Measurements from ENCODE around the gene TSC2.
"Not testable (repeated sequence)": the region's sequence is repeated elsewhere in the genome, so short reads cannot be mapped to it uniquely, and the experiment has no call there.

TSC2 gene

GRCh38 chr16:2087748-2088631 is 40.2 kb downstream of the TSC2 start:
- DNase-seq = no peak

- DNase-seq = no peak
These were observed 41.1 kb downstream of the TSC2 start for GRCh38 chr16:2088759-2089358.

GRCh38 chr16:2089706-2090480 is 42.1 kb downstream of the TSC2 start:
- DNase-seq = no peak

GRCh38 chr16:2090481-2090776 is 42.6 kb downstream of the TSC2 start:
- no peak for DNase-seq

GRCh38 chr16:2090777-2091546 is 43.2 kb downstream of the TSC2 start:
- peak; percentile 37 for DNase-seq

- no peak for DNase-seq
These were observed 43.9 kb downstream of the TSC2 start for GRCh38 chr16:2091547-2092255.

- no peak for DNase-seq
These were observed 44.5 kb downstream of the TSC2 start for GRCh38 chr16:2092256-2092620.

- DNase-seq = no peak
These were observed 45.1 kb downstream of the TSC2 start for GRCh38 chr16:2092866-2093265.

GRCh38 chr16:2093793-2094192 is 46.0 kb downstream of the TSC2 start:
- DNase-seq = no peak

GRCh38 chr16:2095315-2095853 is 47.6 kb downstream of the TSC2 start:
- DNase-seq = no peak

- no peak for DNase-seq
These were observed 48.3 kb downstream of the TSC2 start for GRCh38 chr16:2095918-2096582.

GRCh38 chr16:2096853-2097595 is 49.2 kb downstream of the TSC2 start:
- DNase-seq = no peak

GRCh38 chr16:2097689-2098088 is 49.9 kb downstream of the TSC2 start:
- not testable (repeated sequence) for DNase-seq

- not testable (repeated sequence) for DNase-seq
These were observed 53.8 kb downstream of the TSC2 start for GRCh38 chr16:2101581-2101980.

- DNase-seq = no peak
These were observed 54.7 kb downstream of the TSC2 start for GRCh38 chr16:2102471-2102870.

- DNase-seq = not testable (repeated sequence)
These were observed 56.7 kb downstream of the TSC2 start for GRCh38 chr16:2104464-2104863.

GRCh38 chr16:2105291-2105690 is 57.5 kb downstream of the TSC2 start:
- not testable (repeated sequence) for DNase-seq

- not testable (repeated sequence) for DNase-seq
These were observed 58.0 kb downstream of the TSC2 start for GRCh38 chr16:2105769-2106168.

- DNase-seq = not testable (repeated sequence)
These were observed 58.4 kb downstream of the TSC2 start for GRCh38 chr16:2106211-2106610.

GRCh38 chr16:2107121-2107790 is 59.5 kb downstream of the TSC2 start:
- not testable (repeated sequence) for DNase-seq
